Measurements from ENCODE around the gene ARL4D. TPM values are rescaled to one million over a fixed set of nuclear protein-coding genes. Genes with fewer than 3 reads are reported as not detected.

The ARL4D gene
- total and polyA plus RNA-seq, 2 donors (not counting 3 experiments of a cell fraction or from before 2014, with no cell fraction given) = 3.8 to 4.1 TPM

- H3K36me3 ChIP-seq (ENCODE audit: control insufficient read depth in 2 of 2, extremely low read depth in 1 of 2, insufficient read depth in 2 of 2, low read length in 2 of 2) = no peaks in the 10 kb centered on the region
- H2AFZ ChIP-seq (ENCODE audit: low read depth, low read length) = no peak overlapping the region
- BruUV-seq (replicated peaks) = no TSS peak
- no peak for FAIRE-seq
- H3K27ac ChIP-seq (ENCODE audit: insufficient read depth, low read depth, low read length) = no peak overlapping the region
- no peak for TF ChIP-seq FOS (IDR thresholded peaks at IDR 0.05; ENCODE audit: borderline replicate concordance, insufficient read depth, low read length)
- no peak for TF ChIP-seq CTCF (IDR thresholded peaks at IDR 0.05; ENCODE audit: extremely low read depth in 1 of 2, insufficient read depth in 1 of 2, low read depth in 1 of 2, low read length in 2 of 2)
- TF ChIP-seq MAX (IDR thresholded peaks at IDR 0.05; ENCODE audit: insufficient read depth, insufficient read length) = no peak
- TF ChIP-seq POLR2A (IDR thresholded peaks at IDR 0.05; ENCODE audit: low read depth, low read length) = no peak
- no peak for TF ChIP-seq MYC (IDR thresholded peaks at IDR 0.05; ENCODE audit: low read depth, low read length)
- TF ChIP-seq EZH2 (IDR thresholded peaks at IDR 0.05; ENCODE audit: borderline replicate concordance, low read depth, low read length, severe bottlenecking) = no peak
- no peak for TF ChIP-seq GATA2 (IDR thresholded peaks at IDR 0.05; ENCODE audit: insufficient read depth, insufficient read length, low read depth, low read length)
- no peak for TF ChIP-seq POLR2AphosphoS5 (IDR thresholded peaks at IDR 0.05; ENCODE audit: insufficient read depth, low read depth, low read length)
- TF ChIP-seq JUN (IDR thresholded peaks at IDR 0.05; ENCODE audit: borderline replicate concordance, insufficient read depth, insufficient read length, low read depth) = no peak
- no peaks in the 10 kb centered on the region for H3K4me1 ChIP-seq (ENCODE audit: control insufficient read depth, extremely low read depth, insufficient read depth, low read length)
- H3K4me3 ChIP-seq (replicated peaks in 1 of 3; ENCODE audit: insufficient read depth in 1 of 3, low read depth in 1 of 3, low read length in 3 of 3) = no peak overlapping the region
- no peak for DNase-seq (ENCODE audit: low read depth, low spot score)
- intact Hi-C loops (cut with micrococcal nuclease) = no loop called here
- no peaks in the 10 kb centered on the region for H3K9me1 ChIP-seq (replicated peaks; ENCODE audit: control insufficient read depth, extremely low read depth, insufficient read depth, low read length)
- no peak overlapping the region for H3K9ac ChIP-seq (replicated peaks; ENCODE audit: extremely low read depth, insufficient read depth, low read length)
- H3K4me2 ChIP-seq (ENCODE audit: insufficient read depth, low read length) = no peak overlapping the region
- ChIA-PET CTCF (interaction anchor here (1.8 to 18.8 kb wide), 3 partner anchors 12 to 74 kb away, joined by 5 to 434 read pairs (median 5); partner anchors contain the start of gene DHX8), POLR2A (interaction anchor here (0.6 kb wide), 1 partner anchor 17 kb away, joined by 3 read pairs; no protein-coding TSS in a partner anchor)
- no peaks in the 10 kb centered on the region for H3K9me3 ChIP-seq (replicated peaks; ENCODE audit: control insufficient read depth, insufficient read depth, low read length)
- no peaks in the 10 kb centered on the region for H3K79me2 ChIP-seq (ENCODE audit: control insufficient read depth, insufficient read depth, low read length)
- dilution Hi-C loops (cut with MboI; ENCODE audit: extremely low pct_ligation_motif_present, low sequenced_read_pairs) = no loop called here
- no peaks in the 10 kb centered on the region for H4K20me1 ChIP-seq (replicated peaks; ENCODE audit: control insufficient read depth, extremely low read depth, insufficient read depth, low read length)
- peaks cover 0 to 9% of the 10 kb centered on the region in 2 experiments for H3K27me3 ChIP-seq (ENCODE audit: control insufficient read depth in 2 of 2, insufficient read depth in 2 of 2, low read length in 2 of 2)
Observed at GRCh38 chr17:43405861-43406260, 7.1 kb downstream of the ARL4D start.

All from endothelial cell of umbilical vein (primary cell).